ENCODE data around the gene STC2.

GRCh38 chr5:173295796-173296195 lies 32.4 kb downstream of the STC2 start:
- TF ChIP-seq POLR2A (IDR thresholded peaks at IDR 0.05) (no peak), CTCF (IDR thresholded peaks at IDR 0.05) (no peak)
